GM11168 (cell line): Measurements from ENCODE around the gene HSPE1.
"Not testable (repeated sequence)": the region's sequence is repeated elsewhere in the genome, so short reads cannot be mapped to it uniquely, and the experiment has no call there.

Source experiments
- in situ Hi-C: fragments of 300-500 bp; cut with MboI; formaldehyde crosslinking; loops from one replicate; pipeline ENCODE4 v1.12.0; 2022; ENCODE audit warnings: low sequenced_read_pairs; ENCODE audit not compliant: unreplicated experiment

HSPE1 gene

GRCh38 chr2:197551260-197551659 lies 51.1 kb downstream of the HSPE1 start:
- in situ Hi-C loops, result not testable (repeated sequence)
